H9 (cell line): ENCODE data around the gene SLC9A9. TPM values are rescaled to one million over a fixed set of nuclear protein-coding genes. Genes with fewer than 3 reads are reported as not detected.

Experiments
- DNase-seq: peaks from one replicate; pipeline ENCODE4 v3.0.0-alpha.2; 2017
- H2AFZ ChIP-seq: one replicate; pipeline ENCODE4 v1.6.1; 2013; ENCODE audit warnings: mild to moderate bottlenecking, low read length, control low read depth, moderate library complexity
- H2AK5ac ChIP-seq: 2 replicates; pipeline ENCODE4 v1.6.1; 2013; ENCODE audit warnings: low read length, control low read depth, mixed read lengths; ENCODE audit not compliant: insufficient read length
- H2BK120ac ChIP-seq: one replicate; pipeline ENCODE4 v1.6.1; 2013; ENCODE audit warnings: low read depth, mild to moderate bottlenecking, low read length, control low read depth, inconsistent platforms; ENCODE audit not compliant: poor library complexity, severe bottlenecking
- H2BK12ac ChIP-seq: 2 replicates; pipeline ENCODE4 v1.6.1; 2013; ENCODE audit warnings: low read length, control low read depth, mixed read lengths, low read depth; ENCODE audit not compliant: insufficient read length
- H2BK15ac ChIP-seq: 2 replicates; pipeline ENCODE4 v1.6.1; 2013; ENCODE audit warnings: low read depth, low read length, control low read depth
- H2BK20ac ChIP-seq: one replicate; pipeline ENCODE4 v1.6.1; 2013; ENCODE audit warnings: low read depth, mild to moderate bottlenecking, low read length, control low read depth, inconsistent platforms; ENCODE audit not compliant: poor library complexity, severe bottlenecking
- H2BK5ac ChIP-seq: 2 replicates; pipeline ENCODE4 v1.6.1; 2013; ENCODE audit warnings: low read length, control low read depth, mixed read lengths; ENCODE audit not compliant: insufficient read length
- H3K14ac ChIP-seq: 2 replicates; pipeline ENCODE4 v1.6.1; 2013; ENCODE audit warnings: low read length, control low read depth; ENCODE audit not compliant: insufficient read depth
- H3K18ac ChIP-seq: 2 replicates; pipeline ENCODE4 v1.6.1; 2013; ENCODE audit warnings: low read depth, mild to moderate bottlenecking, mixed read lengths, low read length, control low read depth; ENCODE audit not compliant: insufficient read length
- H3K23ac ChIP-seq: 2 replicates; pipeline ENCODE4 v1.6.1; 2013; ENCODE audit warnings: low read length, control low read depth, mixed read lengths, low read depth; ENCODE audit not compliant: insufficient read length
- H3K23me2 ChIP-seq: 2 replicates; pipeline ENCODE4 v1.6.1; 2013; ENCODE audit warnings: low read depth, mild to moderate bottlenecking, mixed read lengths, low read length, control low read depth; ENCODE audit not compliant: insufficient read length, poor library complexity, severe bottlenecking
- H3K27ac ChIP-seq: 2 replicates; pipeline ENCODE4 v1.5.1; 2013; ENCODE audit warnings: low read length, control low read depth, mixed read lengths, low read depth; ENCODE audit not compliant: insufficient read length
- H3K27me3 ChIP-seq: 2 replicates; pipeline ENCODE4 v1.6.1; 2013; ENCODE audit warnings: low read length, control low read depth, inconsistent platforms; ENCODE audit not compliant: insufficient read depth
- H3K4ac ChIP-seq: 2 replicates; pipeline ENCODE4 v1.6.1; 2013; ENCODE audit warnings: low read depth, mild to moderate bottlenecking, control low read depth, inconsistent platforms, low read length, moderate library complexity
- H3K4me1 ChIP-seq: 2 replicates; pipeline ENCODE4 v1.6.1; 2013; ENCODE audit warnings: low read length, control low read depth, inconsistent platforms; ENCODE audit not compliant: insufficient read depth
- H3K4me2 ChIP-seq: 2 replicates; pipeline ENCODE4 v1.6.1; 2013; ENCODE audit warnings: low read length, control low read depth, mixed read lengths; ENCODE audit not compliant: insufficient read length, insufficient read depth
- H3K56ac ChIP-seq: 2 replicates; pipeline ENCODE4 v1.6.1; 2013; ENCODE audit warnings: low read depth, mild to moderate bottlenecking, mixed read lengths, low read length, control low read depth; ENCODE audit not compliant: insufficient read length
- H3K79me1 ChIP-seq: 2 replicates; pipeline ENCODE4 v1.6.1; 2013; ENCODE audit warnings: low read depth, mild to moderate bottlenecking, moderate library complexity, low read length, control low read depth, inconsistent platforms; ENCODE audit not compliant: insufficient read depth, poor library complexity, severe bottlenecking
- H3K79me2 ChIP-seq: 2 replicates; pipeline ENCODE4 v1.6.1; 2013; ENCODE audit warnings: low read length, control low read depth, inconsistent platforms; ENCODE audit not compliant: insufficient read depth
- H3K9ac ChIP-seq: 2 replicates; pipeline ENCODE4 v1.6.1; 2013; ENCODE audit warnings: low read length, control low read depth, mixed read lengths; ENCODE audit not compliant: insufficient read length; ENCODE audit errors: extremely low read depth
- H3K9me3 ChIP-seq: one replicate; pipeline ENCODE4 v1.6.1; 2013; ENCODE audit warnings: low read depth, low read length, inconsistent platforms; ENCODE audit not compliant: control insufficient read depth
- H3T11ph ChIP-seq: one replicate; pipeline ENCODE4 v1.6.1; 2013; ENCODE audit warnings: mild to moderate bottlenecking, low read length, control low read depth, inconsistent platforms
- H4K20me1 ChIP-seq: one replicate; pipeline ENCODE4 v1.6.1; 2013; ENCODE audit not compliant: control insufficient read depth, insufficient read length, insufficient read depth
- H4K5ac ChIP-seq: 2 replicates; pipeline ENCODE4 v1.6.1; 2013; ENCODE audit warnings: low read depth, mild to moderate bottlenecking, mixed read lengths, low read length, control low read depth; ENCODE audit not compliant: insufficient read length
- H4K8ac ChIP-seq: replicated peaks from 2 replicates; pipeline ENCODE4 v1.6.1; 2013; ENCODE audit warnings: low read length, control low read depth, mixed read lengths, low read depth; ENCODE audit not compliant: insufficient read length
- H4K91ac ChIP-seq: 2 replicates; pipeline ENCODE4 v1.6.1; 2013; ENCODE audit warnings: low read depth, mild to moderate bottlenecking, moderate library complexity, mixed read lengths, low read length, control low read depth; ENCODE audit not compliant: insufficient read length
- H3K27ac Mint-ChIP-seq, 3 experiments: 2 replicates in 2 of 3; 3 replicates in 1 of 3; pipeline ENCODE4 v1.8.0; 2020 to 2021; ENCODE audit warnings: mixed read lengths in 3 of 3, mild to moderate bottlenecking in 1 of 3, moderate library complexity in 1 of 3
- H3K27me3 Mint-ChIP-seq: 2 replicates; pipeline ENCODE4 v1.8.0; 2021; ENCODE audit warnings: low read depth, mild to moderate bottlenecking, moderate library complexity, mixed read lengths
- H3K36me3 Mint-ChIP-seq, 3 experiments: 2 replicates in 2 of 3; 3 replicates in 1 of 3; pipeline ENCODE4 v1.8.0; 2020 to 2021; ENCODE audit warnings: low read depth in 3 of 3, mixed read lengths in 3 of 3; ENCODE audit not compliant: insufficient read depth in 1 of 3
- H3K4me1 Mint-ChIP-seq, 2 experiments: 2 replicates each; pipeline ENCODE4 v1.8.0; 2020; ENCODE audit warnings: mixed read lengths in 2 of 2
- H3K4me3 Mint-ChIP-seq, 2 experiments: 2 replicates in 1 of 2; 3 replicates in 1 of 2; pipeline ENCODE4 v1.8.0; 2020 to 2021; ENCODE audit warnings: mild to moderate bottlenecking in 2 of 2, mixed read lengths in 2 of 2, moderate library complexity in 1 of 2
- H3K9me3 Mint-ChIP-seq, 2 experiments: 2 replicates in 1 of 2; 3 replicates in 1 of 2; pipeline ENCODE4 v1.8.0; 2020; ENCODE audit warnings: mild to moderate bottlenecking in 2 of 2, mixed read lengths in 2 of 2, moderate library complexity in 1 of 2
- CTCF ChIP-seq: fragments of 200-600 bp; sonication (generic); conservative IDR thresholded peaks from 3 replicates; pipeline ENCODE4 v1.8.0; 2021; ENCODE audit warnings: antibody characterized with exemption, mild to moderate bottlenecking
- WGBS: extraction: QIAGEN DNeasy Blood & Tissue Kit; methylation state at CpG from one replicate; pipeline ENCODE4 v1.1.7; 2013; ENCODE audit warnings: missing lambda C conversion rate, low lambda C conversion rate, mixed read lengths; ENCODE audit not compliant: insufficient read length; ENCODE audit errors: extremely low coverage; 5-methylcytosine and 5-hydroxymethylcytosine counted together
- total RNA-seq: library from RNA; stranded (reverse); gene quantifications from 2 replicates; pipeline ENCODE4 v1.2.1, GENCODE V29; 2021

Gene SLC9A9
- total RNA-seq, 1 experiment from 2014 or later, result 0.35 TPM

GRCh38 chr3:143658861-143659260 lies 189.4 kb downstream of the SLC9A9 start:
- H3K79me2 ChIP-seq, result no peaks in the 10 kb centered on the region
- H4K91ac ChIP-seq, result no peak overlapping the region
- no peak overlapping the region for H2BK120ac ChIP-seq
- H2BK5ac ChIP-seq, result no peak overlapping the region
- no peak overlapping the region for H2AFZ ChIP-seq
- Mint-ChIP-seq H3K4me1 (peaks cover 15 to 16% of the 10 kb centered on the region in 2 experiments), H3K27me3 (0 out of 2 replicates have a peak, but pooled peaks cover 2% of the 10 kb centered on the region), H3K36me3 (peaks cover 2 to 11% (median 4%) of the 10 kb centered on the region in 3 experiments; a peak in 5 of 7 replicates), H3K27ac (no peak overlapping the region), H3K4me3 (no peak overlapping the region), H3K9me3 (peaks cover 11 to 17% of the 10 kb centered on the region in 2 experiments; a peak in 4 of 5 replicates)
- no CpG with 5 or more reads among the region's 2 CpGs for WGBS
- no peak overlapping the region for H2BK20ac ChIP-seq
- H3K23me2 ChIP-seq, result no peaks in the 10 kb centered on the region
- TF ChIP-seq CTCF, result no peak
- no peak overlapping the region for H3T11ph ChIP-seq
- no peak overlapping the region for H3K23ac ChIP-seq
- no peaks in the 10 kb centered on the region for H3K27me3 ChIP-seq
- H3K79me1 ChIP-seq, result no peaks in the 10 kb centered on the region
- H3K56ac ChIP-seq, result no peak overlapping the region
- no peak overlapping the region for H3K14ac ChIP-seq
- no peak overlapping the region for H3K27ac ChIP-seq
- H3K9me3 ChIP-seq, result no peaks in the 10 kb centered on the region
- H3K9ac ChIP-seq, result no peak overlapping the region
- no peak overlapping the region for H2BK15ac ChIP-seq
- no peak for DNase-seq
- no peak overlapping the region for H4K5ac ChIP-seq
- peaks cover 4% of the 10 kb centered on the region; the same call in 1 of the 2 replicates for H3K4me1 ChIP-seq
- H2BK12ac ChIP-seq, result no peak overlapping the region
- no peak overlapping the region for H3K18ac ChIP-seq
- H3K4ac ChIP-seq, result no peak overlapping the region
- no peak overlapping the region for H4K8ac ChIP-seq
- H4K20me1 ChIP-seq, result no peaks in the 10 kb centered on the region
- H2AK5ac ChIP-seq, result no peak overlapping the region
- H3K4me2 ChIP-seq, result no peak overlapping the region
